Urinary bladder (tissue), 4 donors: ENCODE measurements around the gene GLRX2. TPM values are rescaled to one million over a fixed set of nuclear protein-coding genes. Genes with fewer than 3 reads are reported as not detected.
"Not testable (repeated sequence)": the region's sequence is repeated elsewhere in the genome, so short reads cannot be mapped to it uniquely, and the experiment has no call there.

Experiments
- DNase-seq: peaks from one replicate; pipeline ENCODE4 v3.0.0-alpha.2; 2015; ENCODE audit errors: extremely low spot score
- H3K27ac ChIP-seq: one replicate; pipeline ENCODE4 v1.5.1; 2013; ENCODE audit warnings: low read depth, mild to moderate bottlenecking, moderate library complexity
- H3K36me3 ChIP-seq: one replicate; pipeline ENCODE4 v1.6.1; 2013; ENCODE audit warnings: mild to moderate bottlenecking, moderate library complexity; ENCODE audit not compliant: insufficient read depth
- H3K4me1 ChIP-seq: one replicate; pipeline ENCODE4 v1.6.1; 2013; ENCODE audit warnings: mild to moderate bottlenecking, moderate library complexity; ENCODE audit not compliant: insufficient read depth
- H3K4me3 ChIP-seq: one replicate; pipeline ENCODE4 v1.5.1; 2013; ENCODE audit warnings: low read depth, low read length
- WGBS: extraction: QIAGEN DNeasy Blood & Tissue Kit; methylation state at CpG from one replicate; pipeline ENCODE4 v1.1.7; 2013; 5-methylcytosine and 5-hydroxymethylcytosine counted together
- polyA plus RNA-seq: library from polyadenylated mRNA; stranded (reverse); fragments of 200-250 nt; gene quantifications from one replicate; pipeline ENCODE4 v1.2.3, GENCODE V29; 2013
- total RNA-seq: library from RNA; depleted of rRNA; stranded (reverse); fragments of >200 nt; gene quantifications from one replicate; pipeline ENCODE4 v1.2.3, GENCODE V29; 2014
- donor health status: healthy with polysubstance abuse.
- donor health status: healthy.

The GLRX2 gene
- total and polyA plus RNA-seq, 2 donors: 11.2 to 11.8 TPM

GRCh38 chr1:193068013-193068412, 37.2 kb downstream of the GLRX2 start:
- no peak for DNase-seq
- Histone ChIP-seq H3K36me3 (no peaks in the 10 kb centered on the region), H3K4me3 (no peak overlapping the region), H3K4me1 (no peaks in the 10 kb centered on the region), H3K27ac (no peak overlapping the region)

- H3K4me3 ChIP-seq: no peak overlapping the region
- no peak for DNase-seq
- no peak overlapping the region for H3K27ac ChIP-seq
- H3K4me1 ChIP-seq: no peaks in the 10 kb centered on the region
- H3K36me3 ChIP-seq: no peaks in the 10 kb centered on the region
- 74% methylated on average over 4 of the region's 4 CpGs for WGBS
These were observed 38.6 kb downstream of the GLRX2 start for GRCh38 chr1:193066606-193067005.

DNA sequence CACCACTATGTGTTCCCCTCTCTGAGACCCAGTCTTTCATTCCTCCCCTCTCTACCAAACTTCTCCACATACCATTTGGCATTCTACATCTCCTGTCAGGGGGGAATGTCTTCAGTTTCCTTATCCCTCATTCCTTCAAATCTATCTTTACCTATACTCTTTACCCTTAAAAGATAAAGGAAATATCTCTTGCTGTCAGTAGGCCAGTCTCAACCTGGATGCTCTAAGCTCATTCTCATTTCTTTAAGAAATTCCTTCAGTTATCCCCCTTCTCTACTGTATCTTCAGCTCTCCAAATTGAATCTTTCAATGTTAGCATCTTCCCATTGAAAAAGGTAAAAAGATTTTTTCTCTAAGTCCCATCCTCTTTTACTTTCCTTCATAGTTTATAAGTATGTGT, 39.3 kb downstream of the GLRX2 start:
- DNase-seq: no peak
- no peaks in the 10 kb centered on the region for H3K36me3 ChIP-seq
- H3K4me1 ChIP-seq: no peaks in the 10 kb centered on the region
- H3K27ac ChIP-seq: no peak overlapping the region
- no peak overlapping the region for H3K4me3 ChIP-seq

- 96% methylated on average over 4 of the region's 4 CpGs for WGBS
- Histone ChIP-seq H3K4me3 (no peak overlapping the region), H3K4me1 (no peaks in the 10 kb centered on the region), H3K36me3 (no peaks in the 10 kb centered on the region), H3K27ac (no peak overlapping the region)
- no peak for DNase-seq
These were observed 42.3 kb downstream of the GLRX2 start for GRCh38 chr1:193062698-193063463.

DNA sequence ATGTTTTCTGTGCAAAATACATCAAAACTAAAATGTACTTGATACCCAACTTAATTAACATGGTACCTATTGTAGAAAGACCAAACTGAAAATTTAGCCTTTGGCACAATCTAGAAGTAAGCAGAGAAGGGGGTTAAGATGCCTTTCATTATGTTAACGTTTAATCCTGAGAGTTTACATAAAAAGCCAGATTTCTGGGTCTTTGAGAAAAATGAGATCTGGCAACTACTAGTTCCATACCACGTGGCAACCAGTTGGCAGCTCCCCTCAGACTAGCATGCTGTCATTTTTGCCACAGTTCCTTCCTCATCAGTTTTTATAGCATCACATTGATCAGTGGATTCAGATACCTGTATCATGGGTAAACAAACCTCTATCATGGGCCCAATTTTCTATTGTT, 44.3 kb downstream of the GLRX2 start:
- Histone ChIP-seq H3K27ac (no peak overlapping the region), H3K4me3 (no peak overlapping the region), H3K4me1 (no peaks in the 10 kb centered on the region), H3K36me3 (no peaks in the 10 kb centered on the region)
- no peak for DNase-seq
- whole genome bisulfite sequencing: 5% methylated on average over 2 of the region's 2 CpGs

GRCh38 chr1:193060406-193060805, 44.8 kb downstream of the GLRX2 start:
- Histone ChIP-seq H3K36me3 (no peaks in the 10 kb centered on the region), H3K27ac (peak overlapping the region; percentile 96), H3K4me1 (no peaks in the 10 kb centered on the region), H3K4me3 (peak overlapping the region; percentile 82)
- no peak for DNase-seq
- WGBS: 7% methylated on average over 4 of the region's 4 CpGs

DNA sequence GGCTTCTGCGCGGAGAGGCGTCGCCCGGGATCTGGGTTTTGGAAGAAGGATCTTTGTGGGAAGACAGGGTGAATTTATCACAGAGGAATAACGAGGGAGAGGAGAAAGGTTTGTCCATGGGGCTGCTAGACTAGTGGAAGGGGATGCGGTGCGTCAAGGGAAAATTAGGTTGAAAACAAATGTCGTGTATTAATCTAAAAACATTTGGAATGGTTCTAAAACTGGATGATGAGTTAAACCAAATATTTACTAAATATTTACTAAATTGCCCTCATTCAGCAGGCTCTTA, 45.2 kb downstream of the GLRX2 start:
- under 1% methylated on average over 9 of the region's 9 CpGs for WGBS
- H3K36me3 ChIP-seq: no peaks in the 10 kb centered on the region
- H3K4me1 ChIP-seq: no peaks in the 10 kb centered on the region
- H3K27ac ChIP-seq: peak overlapping the region; percentile 96
- DNase-seq: no peak
- H3K4me3 ChIP-seq: peak overlapping the region; percentile 82

DNA sequence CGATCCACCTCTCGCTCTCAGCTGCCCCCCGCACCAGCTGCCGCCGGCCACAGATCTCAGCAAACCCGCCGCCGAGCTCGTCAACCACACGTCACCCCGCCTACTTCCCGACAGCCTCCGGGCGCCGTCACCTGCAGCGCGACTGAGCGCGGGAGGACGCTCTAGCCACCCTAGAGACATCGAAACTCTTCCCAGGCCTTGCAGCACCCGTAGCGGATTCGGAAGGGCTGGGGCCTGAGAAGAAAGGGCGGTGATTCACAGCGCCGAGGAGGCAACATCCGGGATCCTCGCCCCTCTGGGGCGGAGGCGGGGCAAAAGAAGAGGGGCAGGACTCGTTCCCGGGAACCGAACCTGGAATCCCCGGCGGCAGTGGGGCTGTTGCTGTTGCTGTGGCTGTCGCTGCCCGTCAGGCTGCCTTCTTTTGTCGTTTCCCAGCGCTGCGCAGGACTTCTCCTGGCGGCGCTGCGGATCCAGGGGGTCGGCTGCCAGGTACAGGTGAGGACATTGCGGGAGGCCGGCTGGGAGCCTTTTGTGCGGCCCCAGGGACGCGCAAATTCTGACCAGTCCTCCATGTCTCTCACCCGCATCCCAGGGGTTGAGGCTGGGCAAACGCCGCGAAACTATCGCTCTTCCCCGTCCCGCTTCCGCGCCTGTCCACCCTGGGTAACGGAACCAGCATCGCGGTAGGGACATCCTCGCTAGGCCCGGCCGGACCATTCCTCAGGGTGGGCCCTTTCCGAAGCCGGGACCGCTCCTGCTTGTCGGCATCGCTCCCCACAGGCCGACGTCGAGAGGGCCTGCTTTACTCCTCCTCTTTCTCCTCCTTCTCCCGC, 45.7 kb downstream of the GLRX2 start, which contains the start of the genes RO60 and UCHL5:
Gene RO60, plus strand, starts transcription at position 331 of the 833 bp plus-strand sequence. CDS start 9,443 bp downstream, outside the sequence.
Gene UCHL5, minus strand, starts transcription at position 79 of the 833 bp plus-strand sequence. CDS start 100 bp downstream, outside the sequence.
- no peaks in the 10 kb centered on the region for H3K36me3 ChIP-seq
- peak within 1 kb of the TSS; percentile 82 for H3K4me3 ChIP-seq
- H3K4me1 ChIP-seq: no peaks in the 10 kb centered on the region
- peak within 1 kb of the TSS; percentile 96 for H3K27ac ChIP-seq
- under 1% methylated on average over 74 of the region's 74 CpGs for WGBS
- peak; percentile 95 for DNase-seq

DNA sequence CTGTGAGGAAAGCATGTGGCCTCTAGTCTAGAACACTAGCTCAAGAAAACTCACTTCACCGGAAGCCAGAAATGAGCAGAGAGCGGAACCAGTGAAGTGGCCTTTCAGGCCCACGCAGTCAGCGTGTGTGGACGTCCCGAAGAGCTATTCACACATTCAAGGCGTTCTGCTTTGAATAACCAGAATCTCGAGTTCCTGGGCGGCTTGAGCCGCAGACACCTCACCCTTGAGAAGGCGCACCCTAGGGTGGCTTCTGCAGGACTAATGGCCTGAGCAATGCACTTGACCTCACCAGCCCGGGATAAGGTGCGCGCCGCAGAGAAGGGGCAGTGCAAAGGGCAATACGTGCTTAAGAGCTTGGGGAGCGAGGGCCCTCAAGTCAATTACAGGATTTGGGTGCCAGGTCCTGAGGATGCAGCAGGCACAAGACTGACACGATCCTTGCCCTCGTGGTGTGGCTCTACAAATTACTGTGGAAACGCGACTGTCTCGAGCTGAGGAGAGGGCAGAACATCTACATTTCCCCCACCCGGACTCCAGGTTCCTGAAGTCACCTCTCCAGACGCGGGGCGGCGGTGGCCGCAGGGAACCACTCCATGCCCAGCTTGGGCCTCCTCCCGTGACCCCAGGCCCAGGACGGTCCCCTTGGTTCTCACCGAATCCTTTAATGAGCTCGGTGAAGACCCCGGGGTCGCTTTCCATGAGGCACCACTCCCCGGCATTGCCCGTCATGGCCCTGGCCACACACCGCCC, 46.5 kb downstream of the GLRX2 start:
- peak overlapping the region; percentile 82 for H3K4me3 ChIP-seq
- peak; percentile 1 for DNase-seq
- WGBS: under 1% methylated on average over 37 of the region's 37 CpGs
- H3K27ac ChIP-seq: peak overlapping the region; percentile 78
- no peaks in the 10 kb centered on the region for H3K4me1 ChIP-seq
- no peaks in the 10 kb centered on the region for H3K36me3 ChIP-seq

DNA sequence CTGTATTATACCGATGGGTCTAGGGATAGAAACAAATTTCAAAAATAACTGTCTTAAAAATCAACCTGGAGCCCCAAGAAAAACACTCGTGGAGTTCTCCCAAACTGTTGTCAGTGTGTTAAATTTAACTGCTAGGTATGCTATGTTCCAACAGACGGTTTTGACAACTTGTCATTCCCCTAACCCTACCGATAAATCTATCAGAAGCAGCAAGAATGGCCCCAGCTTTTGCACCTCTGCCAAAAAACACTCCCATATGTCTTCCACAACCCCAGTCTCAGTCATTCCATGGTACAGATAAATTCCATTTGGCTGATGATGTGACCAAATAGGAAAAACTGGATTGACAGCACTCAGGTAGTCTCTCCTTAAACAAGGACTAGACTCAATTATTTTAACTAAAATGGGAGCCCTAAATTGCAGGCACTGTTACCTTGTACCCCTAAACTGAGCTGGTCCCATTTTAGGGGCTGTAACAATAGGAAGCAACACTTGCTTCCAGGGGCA, 51.0 kb downstream of the GLRX2 start:
- 91% methylated on average over 4 of the region's 4 CpGs for WGBS
- DNase-seq: no peak
- peaks cover 1% of the 10 kb centered on the region for H3K36me3 ChIP-seq
- H3K4me3 ChIP-seq: no peak overlapping the region
- no peak overlapping the region for H3K27ac ChIP-seq
- no peaks in the 10 kb centered on the region for H3K4me1 ChIP-seq

GRCh38 chr1:193048913-193049312, 56.3 kb downstream of the GLRX2 start:
- 92% methylated on average over 5 of the region's 5 CpGs for WGBS
- H3K36me3 ChIP-seq, H3K27ac ChIP-seq, H3K4me1 ChIP-seq, DNase-seq, H3K4me3 ChIP-seq: not testable (repeated sequence)
